Measurements from ENCODE around the gene USP24.

USP24 gene

GRCh38 chr1:55078470-55078869, 136.7 kb downstream of the USP24 start:
- TF ChIP-seq ZNF274 (IDR thresholded peaks at IDR 0.05; ENCODE audit: low read depth, low read length), result no peak
- no peak overlapping the region for H3K4me3 ChIP-seq (ENCODE audit: low read length)

GRCh38 chr1:55076356-55076755, 138.8 kb downstream of the USP24 start:
- no peak for TF ChIP-seq ZNF274 (IDR thresholded peaks at IDR 0.05; ENCODE audit: low read depth, low read length)
- H3K4me3 ChIP-seq (ENCODE audit: low read length), result no peak overlapping the region

GRCh38 chr1:55074455-55074854, 140.7 kb downstream of the USP24 start:
- H3K4me3 ChIP-seq (ENCODE audit: low read length), result no peak overlapping the region
- no peak for TF ChIP-seq ZNF274 (IDR thresholded peaks at IDR 0.05; ENCODE audit: low read depth, low read length)

DNA sequence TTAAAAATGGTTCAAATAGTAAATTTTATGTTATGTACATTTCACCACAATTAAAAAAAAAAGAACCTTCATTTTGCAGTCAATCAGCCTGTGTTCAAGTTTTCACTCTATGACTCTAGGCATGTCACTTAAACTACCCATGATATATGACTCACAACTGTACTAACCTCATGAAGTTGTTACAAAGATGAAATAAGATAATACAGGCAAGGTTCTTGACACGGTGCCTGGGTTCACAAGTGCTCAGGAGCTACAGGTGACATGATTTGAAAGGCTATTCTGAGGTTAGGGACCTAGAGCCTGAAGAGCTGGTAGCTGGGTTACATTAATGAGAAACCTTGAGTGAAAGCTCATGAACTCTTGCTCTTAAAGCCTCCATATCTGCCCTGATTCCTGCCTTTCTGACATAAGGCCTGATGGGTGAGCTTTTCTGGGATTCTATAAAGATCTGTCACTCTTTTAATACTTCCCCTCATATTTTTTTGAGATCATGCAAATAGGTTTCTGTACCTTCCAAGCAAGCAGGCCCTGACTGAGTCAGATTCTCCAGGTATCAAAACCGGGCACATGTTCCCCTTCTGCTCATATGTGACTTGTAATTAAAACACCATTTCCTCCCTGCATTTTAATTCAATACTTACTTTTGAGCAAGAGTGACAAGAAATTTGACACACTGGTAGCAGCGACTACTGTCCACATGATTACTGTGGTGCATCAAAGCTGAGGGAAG, 141.8 kb downstream of the USP24 start:
- TF ChIP-seq ZNF274 (IDR thresholded peaks at IDR 0.05; ENCODE audit: low read depth, low read length), result no peak

GRCh38 chr1:55071477-55071876, 143.7 kb downstream of the USP24 start:
- H3K4me3 ChIP-seq (ENCODE audit: low read length), result no peak overlapping the region
- TF ChIP-seq ZNF274 (IDR thresholded peaks at IDR 0.05; ENCODE audit: low read depth, low read length), result no peak

More for the DNA sequence above, 141.8 kb downstream of the USP24 start:
- no peak overlapping the region for H3K4me3 ChIP-seq (ENCODE audit: low read length)

DNA sequence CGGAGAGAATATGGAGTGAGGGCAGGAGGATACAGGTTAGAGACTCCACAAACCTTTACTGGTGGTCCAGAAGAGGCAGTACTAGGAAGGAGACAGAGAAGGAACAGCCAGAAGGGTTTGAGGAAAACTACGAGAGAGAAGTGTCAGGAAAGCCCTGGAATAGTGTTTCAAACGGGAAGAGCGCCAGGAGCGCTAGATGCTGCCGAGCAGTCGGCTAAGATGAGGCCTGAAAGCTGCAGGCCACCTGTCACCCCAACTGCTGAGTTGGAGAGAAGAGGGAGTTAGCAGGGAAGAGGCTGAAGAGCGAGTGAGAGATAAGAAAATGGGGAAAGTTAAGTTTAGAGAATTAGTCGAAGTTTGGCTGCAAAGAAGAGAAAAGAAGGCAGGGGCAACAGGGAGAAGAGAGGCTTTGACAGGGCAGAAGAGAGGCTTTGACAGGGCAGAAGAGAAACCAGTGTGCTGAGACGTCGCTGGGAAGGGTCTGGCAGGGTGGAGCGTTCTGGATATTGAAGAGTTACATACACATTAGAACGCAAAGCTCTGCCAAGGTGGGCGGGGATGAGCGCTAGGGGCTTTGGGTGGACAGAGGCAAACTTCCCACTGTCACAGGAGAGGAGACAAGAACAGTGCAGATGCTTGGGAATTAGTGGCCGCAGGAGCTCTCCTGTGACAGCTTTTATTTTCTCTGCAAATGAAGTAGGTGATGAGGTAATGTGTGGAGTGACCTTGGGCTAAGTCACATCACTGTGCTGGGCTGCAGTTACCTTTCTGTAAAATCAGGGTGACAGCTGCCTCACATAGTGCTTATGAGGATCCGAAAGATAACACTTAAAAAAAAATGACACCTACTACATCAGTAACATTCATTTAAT, 144.6 kb downstream of the USP24 start:
- no peak for TF ChIP-seq ZNF274 (IDR thresholded peaks at IDR 0.05; ENCODE audit: low read depth, low read length)
- H3K4me3 ChIP-seq (ENCODE audit: low read length), result no peak overlapping the region

GRCh38 chr1:55069280-55069679, 145.9 kb downstream of the USP24 start:
- TF ChIP-seq ZNF274 (IDR thresholded peaks at IDR 0.05; ENCODE audit: low read depth, low read length), result no peak

DNA sequence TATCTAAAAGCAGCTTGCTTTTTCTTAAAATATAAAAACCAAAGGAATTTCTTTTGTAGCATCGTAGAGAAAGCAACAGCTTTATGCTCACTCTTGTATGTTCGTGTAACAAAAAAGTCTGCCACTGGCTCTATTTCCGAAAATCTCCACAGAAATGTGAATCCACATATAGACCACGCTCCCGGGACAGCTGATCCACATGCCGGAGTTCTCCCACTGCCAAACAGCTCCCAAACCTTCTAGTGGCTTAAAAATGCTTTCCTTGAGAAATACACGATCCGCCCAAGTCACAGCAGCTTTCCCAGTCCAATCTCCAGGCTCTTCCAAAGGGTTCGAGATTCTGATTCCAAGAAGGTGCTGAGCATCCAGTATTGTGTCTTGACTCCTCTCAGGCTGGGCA, 146.5 kb downstream of the USP24 start:
- no peak overlapping the region for H3K4me3 ChIP-seq (ENCODE audit: low read length)
- no peak for TF ChIP-seq ZNF274 (IDR thresholded peaks at IDR 0.05; ENCODE audit: low read depth, low read length)

More at GRCh38 chr1:55069280-55069679, 145.9 kb downstream of the USP24 start:
- H3K4me3 ChIP-seq (ENCODE audit: low read length), result no peak overlapping the region

DNA sequence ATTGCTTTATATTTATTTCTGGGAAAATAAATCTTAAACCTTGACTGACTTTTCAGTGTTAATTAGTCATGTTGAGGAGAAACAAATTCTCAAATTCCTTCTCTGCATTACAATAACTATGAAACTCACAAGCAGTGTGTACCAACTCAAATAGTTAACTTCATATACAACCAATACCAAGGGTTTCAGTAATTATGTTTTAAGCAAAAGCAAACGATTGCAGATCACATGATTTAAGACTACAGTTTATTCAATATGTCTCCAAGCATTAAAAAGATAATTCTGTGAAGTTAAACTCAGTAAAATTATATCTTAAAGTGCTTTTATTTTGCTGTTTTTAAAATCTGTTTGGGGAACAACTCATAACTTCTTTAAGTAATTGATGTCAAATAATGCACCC, 147.2 kb downstream of the USP24 start:
- TF ChIP-seq ZNF274 (IDR thresholded peaks at IDR 0.05; ENCODE audit: low read depth, low read length), result no peak
- no peak overlapping the region for H3K4me3 ChIP-seq (ENCODE audit: low read length)

GRCh38 chr1:55067022-55067778, 148.0 kb downstream of the USP24 start:
- no peak overlapping the region for H3K4me3 ChIP-seq (ENCODE audit: low read length)
- TF ChIP-seq ZNF274 (IDR thresholded peaks at IDR 0.05; ENCODE audit: low read depth, low read length), result no peak

DNA sequence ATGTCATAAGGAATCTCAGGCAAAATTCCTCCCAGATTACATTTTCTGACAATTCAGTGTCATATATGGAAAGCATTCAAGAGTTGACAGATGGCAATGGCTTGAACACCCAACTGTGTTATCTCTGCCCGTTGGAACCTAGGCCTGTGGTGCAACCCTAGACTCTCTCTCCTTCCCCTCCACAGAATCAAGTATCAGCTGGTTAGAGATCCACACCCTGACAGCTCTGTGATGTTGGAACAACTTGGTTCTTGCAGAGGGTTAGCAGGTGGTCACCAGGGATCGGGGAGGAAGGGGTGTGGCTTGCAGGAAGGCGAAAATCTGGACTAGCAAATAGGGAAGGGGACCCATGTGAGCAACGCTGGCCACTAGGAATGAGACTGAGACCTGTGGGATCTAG, 149.5 kb downstream of the USP24 start:
- H3K4me3 ChIP-seq (ENCODE audit: low read length), result no peak overlapping the region
- TF ChIP-seq ZNF274 (IDR thresholded peaks at IDR 0.05; ENCODE audit: low read depth, low read length), result no peak

DNA sequence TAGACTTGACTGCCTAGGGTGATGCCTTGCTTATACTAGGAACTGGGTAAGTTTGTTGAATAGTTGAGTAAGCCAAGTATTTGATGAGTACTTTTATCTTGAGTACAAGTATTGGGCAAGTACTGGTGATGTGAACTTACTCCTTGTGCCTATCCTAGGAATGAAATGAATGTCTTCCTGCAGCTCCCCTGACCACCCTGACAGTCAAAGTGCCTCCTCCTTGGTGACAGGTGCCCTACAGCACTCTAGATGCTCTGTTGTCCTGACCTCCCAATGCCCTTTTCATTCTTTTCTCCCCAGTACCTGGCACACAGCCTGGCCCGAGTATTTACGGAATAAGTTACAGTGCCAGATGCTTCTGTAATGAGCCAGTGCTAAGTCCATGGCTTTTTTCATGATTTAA, 150.3 kb downstream of the USP24 start:
- H3K4me3 ChIP-seq (ENCODE audit: low read length), result no peak overlapping the region
- no peak for TF ChIP-seq ZNF274 (IDR thresholded peaks at IDR 0.05; ENCODE audit: low read depth, low read length)

- H3K4me3 ChIP-seq (ENCODE audit: low read length), result no peak overlapping the region
- TF ChIP-seq ZNF274 (IDR thresholded peaks at IDR 0.05; ENCODE audit: low read depth, low read length), result no peak
Observed at GRCh38 chr1:55064071-55064581, 151.0 kb downstream of the USP24 start.

- TF ChIP-seq ZNF274 (IDR thresholded peaks at IDR 0.05; ENCODE audit: low read depth, low read length), result no peak
- H3K4me3 ChIP-seq (ENCODE audit: low read length), result no peak overlapping the region
Observed at GRCh38 chr1:55063577-55063942, 151.6 kb downstream of the USP24 start.

All from GM08714 (cell line).